ENCODE measurements around the gene NAA38.

Gene NAA38

GRCh38 chr17:7857713-7858521 is 558 bp upstream of the NAA38 start, which contains the start of gene CYB5D1 (continued):
- TF ChIP-seq KLF17 (tag by site-specific recombination; IDR thresholded peaks at IDR 0.05), result peak; percentile 24; the same call in 1 of the 2 replicates
- peak; percentile 92 for TF ChIP-seq SP3 (tag by site-specific recombination; IDR thresholded peaks at IDR 0.05)
- TF ChIP-seq PRDM4 (tag by site-specific recombination; IDR thresholded peaks at IDR 0.05), result no peak
- peak; percentile 32; the same call in 1 of the 2 replicates for TF ChIP-seq ZNF639 (tag by site-specific recombination; IDR thresholded peaks at IDR 0.05)
- TF ChIP-seq BCL11B (tag by site-specific recombination; IDR thresholded peaks at IDR 0.05; ENCODE audit: low read depth), result no peak; the same call in 1 of the 2 replicates
- TF ChIP-seq ZNF777 (tag by site-specific recombination; IDR thresholded peaks at IDR 0.05; ENCODE audit: borderline replicate concordance), result peak; percentile 43; the same call in 1 of the 2 replicates
- no peak for TF ChIP-seq ZNF561 (tag by site-specific recombination; IDR thresholded peaks at IDR 0.05; ENCODE audit: borderline replicate concordance)
- 0 out of 2 replicates have a peak, but pooled peaks have one; percentile 15 for TF ChIP-seq ZBTB44 (tag by site-specific recombination; IDR thresholded peaks at IDR 0.05)
- TF ChIP-seq YY2 (tag by site-specific recombination; IDR thresholded peaks at IDR 0.05), result peak; percentile 37; the same call in 1 of the 2 replicates
- TF ChIP-seq ZNF654 (tag by site-specific recombination; IDR thresholded peaks at IDR 0.05; ENCODE audit: low read depth), result 0 out of 2 replicates have a peak, but pooled peaks have one; percentile 1
- peak; percentile 30; the same call in 1 of the 2 replicates for TF ChIP-seq SCRT2 (tag by site-specific recombination; IDR thresholded peaks at IDR 0.05)
- 0 out of 2 replicates have a peak, but pooled peaks have one; percentile 48 for TF ChIP-seq ZSCAN30 (tag by site-specific recombination; IDR thresholded peaks at IDR 0.05)
- TF ChIP-seq PRDM10 (tag by site-specific recombination; IDR thresholded peaks at IDR 0.05), result peak; percentile 21; the same call in 1 of the 2 replicates
- TF ChIP-seq ZNF837 (tag by site-specific recombination; IDR thresholded peaks at IDR 0.05), result 0 out of 2 replicates have a peak, but pooled peaks have one; percentile 5
- TF ChIP-seq ZBTB17 (tag by site-specific recombination; IDR thresholded peaks at IDR 0.05), result peak; percentile 53
- TF ChIP-seq ZNF513 (tag by site-specific recombination; IDR thresholded peaks at IDR 0.05), result 0 out of 2 replicates have a peak, but pooled peaks have one; percentile 6

Data from HEK293 (cell line).